ENCODE results near the gene NUP93.

DNA sequence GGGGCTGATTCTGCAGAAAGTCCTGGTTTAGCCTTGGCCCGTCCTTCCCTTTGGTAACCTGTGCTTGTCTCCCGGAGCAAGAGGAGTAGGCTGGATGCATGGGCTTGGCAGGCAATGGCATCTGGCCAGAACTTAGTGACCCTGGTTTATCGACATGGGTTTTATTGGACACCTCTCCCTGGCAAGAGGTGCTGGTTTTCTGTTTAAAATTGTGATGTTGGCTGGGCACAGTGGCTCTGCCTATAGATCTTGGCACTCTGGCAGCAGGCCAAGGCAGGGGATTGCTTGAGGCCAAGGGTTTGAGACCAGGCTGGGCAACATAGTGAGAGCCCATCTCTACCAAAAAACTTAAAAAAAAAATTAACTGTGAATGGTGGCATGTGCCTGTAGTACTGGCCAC lies 166.3 kb downstream of the NUP93 start:
- no peak for TF ChIP-seq POLR2AphosphoS5 (IDR thresholded peaks at IDR 0.05; ENCODE audit: low read depth)
- TF ChIP-seq, protein P1, sequence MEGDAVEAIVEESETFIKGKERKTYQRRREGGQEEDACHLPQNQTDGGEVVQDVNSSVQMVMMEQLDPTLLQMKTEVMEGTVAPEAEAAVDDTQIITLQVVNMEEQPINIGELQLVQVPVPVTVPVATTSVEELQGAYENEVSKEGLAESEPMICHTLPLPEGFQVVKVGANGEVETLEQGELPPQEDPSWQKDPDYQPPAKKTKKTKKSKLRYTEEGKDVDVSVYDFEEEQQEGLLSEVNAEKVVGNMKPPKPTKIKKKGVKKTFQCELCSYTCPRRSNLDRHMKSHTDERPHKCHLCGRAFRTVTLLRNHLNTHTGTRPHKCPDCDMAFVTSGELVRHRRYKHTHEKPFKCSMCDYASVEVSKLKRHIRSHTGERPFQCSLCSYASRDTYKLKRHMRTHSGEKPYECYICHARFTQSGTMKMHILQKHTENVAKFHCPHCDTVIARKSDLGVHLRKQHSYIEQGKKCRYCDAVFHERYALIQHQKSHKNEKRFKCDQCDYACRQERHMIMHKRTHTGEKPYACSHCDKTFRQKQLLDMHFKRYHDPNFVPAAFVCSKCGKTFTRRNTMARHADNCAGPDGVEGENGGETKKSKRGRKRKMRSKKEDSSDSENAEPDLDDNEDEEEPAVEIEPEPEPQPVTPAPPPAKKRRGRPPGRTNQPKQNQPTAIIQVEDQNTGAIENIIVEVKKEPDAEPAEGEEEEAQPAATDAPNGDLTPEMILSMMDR (conservative IDR thresholded peaks at IDR 0.05; ENCODE audit: low read depth in 2 of 2) = no peak
- no peak for TF ChIP-seq ZNF331 (CRISPR knock-in tag; IDR thresholded peaks at IDR 0.05; ENCODE audit: low read depth)
- no peak for TF ChIP-seq EZH2 (IDR thresholded peaks at IDR 0.05; ENCODE audit: low read depth, unreplicated experiment)
- TF ChIP-seq, protein P2, sequence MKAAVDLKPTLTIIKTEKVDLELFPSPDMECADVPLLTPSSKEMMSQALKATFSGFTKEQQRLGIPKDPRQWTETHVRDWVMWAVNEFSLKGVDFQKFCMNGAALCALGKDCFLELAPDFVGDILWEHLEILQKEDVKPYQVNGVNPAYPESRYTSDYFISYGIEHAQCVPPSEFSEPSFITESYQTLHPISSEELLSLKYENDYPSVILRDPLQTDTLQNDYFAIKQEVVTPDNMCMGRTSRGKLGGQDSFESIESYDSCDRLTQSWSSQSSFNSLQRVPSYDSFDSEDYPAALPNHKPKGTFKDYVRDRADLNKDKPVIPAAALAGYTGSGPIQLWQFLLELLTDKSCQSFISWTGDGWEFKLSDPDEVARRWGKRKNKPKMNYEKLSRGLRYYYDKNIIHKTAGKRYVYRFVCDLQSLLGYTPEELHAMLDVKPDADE (IDR thresholded peaks at IDR 0.05) = no peak
- no peak for TF ChIP-seq JUNB (IDR thresholded peaks at IDR 0.05; ENCODE audit: unreplicated experiment)

Measured in GM23338 (cell line).